HepG2 (cell line): ENCODE data around the gene WNT7B. TPM values are rescaled to one million over a fixed set of nuclear protein-coding genes. Genes with fewer than 3 reads are reported as not detected.

Source experiments
- ATAC-seq: fragments of 200-7000 bp; cut with Tn5 transposase; 3 replicates; pipeline ENCODE4 v1.9.1; 2020; ENCODE audit warnings: mild to moderate bottlenecking, moderate library complexity
- BruUV-seq: library from RNA; stranded (reverse); fragments of 400-500 nt; replicated peaks from 2 replicates; lab custom pipeline; 2021; lab: Mats Ljungman, UMichigan
- CTCF ChIA-PET: fragments of 300-600 bp; formaldehyde crosslinking; extraction: SDS; loops from one replicate; lab custom pipeline; 2021; ENCODE audit warnings: low total read pairs, inconsistent platforms, low intra/inter-chr PET ratio; lab: Yijun Ruan, JAX
- POLR2A ChIA-PET: fragments of 350-600 bp; sonication (Branson Sonifier 250); formaldehyde crosslinking; loops from one replicate; lab custom pipeline; 2020; ENCODE audit warnings: antibody characterized with exemption, inconsistent platforms; lab: Yijun Ruan, JAX
- DNase-seq: peaks from one replicate; pipeline ENCODE4 v3.0.0-alpha.2; 2015; ENCODE audit warnings: low spot score
- FAIRE-seq: peaks from 3 replicates; lab custom pipeline; 2011; peaks lifted over from hg19 to GRCh38; lab: Jason Lieb, UNC
- H2AFZ ChIP-seq: one replicate; pipeline ENCODE4 v1.6.1; 2011; ENCODE audit warnings: low read length, inconsistent platforms
- H3K27ac ChIP-seq: fragments of 300-600 bp; 3 replicates; pipeline ENCODE4 v1.8.0; 2011; ENCODE audit warnings: mixed run types, mild to moderate bottlenecking, mixed read lengths, low read length, inconsistent platforms; ENCODE audit not compliant: insufficient read depth; ENCODE audit errors: extremely low read length
- H3K27me3 ChIP-seq, 2 experiments: fragments of 200-600 bp in 1 of 2; 2 replicates in 1 of 2; 3 replicates in 1 of 2; pipeline versions ENCODE4 v1.6.0 to v1.8.0; 2011; ENCODE audit warnings: low read length in 2 of 2, mild to moderate bottlenecking in 2 of 2, moderate library complexity in 2 of 2, inconsistent platforms in 1 of 2; ENCODE audit not compliant: insufficient read depth in 2 of 2, control insufficient read depth in 1 of 2
- H3K36me3 ChIP-seq, 2 experiments: fragments of 200-600 bp in 1 of 2; replicated peaks in 1 of 2; 2 replicates in 1 of 2; 3 replicates in 1 of 2; pipeline versions ENCODE4 v1.5.1 to v1.8.0; 2011; ENCODE audit warnings: low read length in 2 of 2, inconsistent platforms in 1 of 2; ENCODE audit not compliant: insufficient read depth in 2 of 2, control insufficient read depth in 1 of 2
- H3K4me1 ChIP-seq: 2 replicates; pipeline ENCODE4 v1.5.1; 2012; ENCODE audit warnings: low read length, inconsistent platforms; ENCODE audit not compliant: insufficient read depth
- H3K4me2 ChIP-seq: 2 replicates; pipeline ENCODE4 v1.6.0; 2011; ENCODE audit warnings: low read depth, low read length, inconsistent platforms
- H3K4me3 ChIP-seq, 3 experiments: fragments of 200-600 bp in 1 of 3; sonication (generic), shearing (Covaris generic) in 1 of 3; replicated peaks in 1 of 3; 2 replicates each; pipeline ENCODE4 v1.5.1; 2011 to 2016; ENCODE audit warnings: low read length in 3 of 3, inconsistent platforms in 2 of 3, low read depth in 2 of 3, mild to moderate bottlenecking in 2 of 3, control low read depth in 1 of 3, mixed read lengths in 1 of 3; ENCODE audit not compliant: insufficient read depth in 1 of 3
- H3K79me2 ChIP-seq: one replicate; pipeline ENCODE4 v1.6.1; 2011; ENCODE audit warnings: low read length, inconsistent platforms; ENCODE audit not compliant: insufficient read depth
- H3K9ac ChIP-seq: 2 replicates; pipeline ENCODE4 v1.6.0; 2011; ENCODE audit warnings: mild to moderate bottlenecking, low read depth, low read length, inconsistent platforms; ENCODE audit not compliant: insufficient read depth
- H3K9me3 ChIP-seq: 2 replicates; pipeline ENCODE4 v1.5.1; 2012; ENCODE audit warnings: mild to moderate bottlenecking, low read length
- H4K20me1 ChIP-seq: 2 replicates; pipeline ENCODE4 v1.6.0; 2011; ENCODE audit warnings: inconsistent platforms, mild to moderate bottlenecking, low read length, moderate library complexity; ENCODE audit not compliant: insufficient read depth
- FOSL2 ChIP-seq: sonication (generic); formaldehyde crosslinking; IDR thresholded peaks from 2 replicates; pipeline ENCODE4 v1.4.0; 2020; ENCODE audit warnings: missing genetic modification reagents
- ZNF451 ChIP-seq: sonication (generic); formaldehyde crosslinking; IDR thresholded peaks from 2 replicates; pipeline ENCODE4 v1.5.0; 2020; ENCODE audit warnings: mild to moderate bottlenecking, missing genetic modification reagents
- WGBS: methylation state at CpG from one replicate; pipeline ENCODE4 v1.1.6; 2017; ENCODE audit warnings: low lambda C conversion rate; 5-methylcytosine and 5-hydroxymethylcytosine counted together
- in situ Hi-C: cut with HindIII; loops from 2 replicates; pipeline ENCODE4 v1.10.0; 2017; ENCODE audit warnings: low pct_unique_long_range_greater_than_20kb; ENCODE audit not compliant: extremely low pct_ligation_motif_present
- intact Hi-C: fragments of 100-400 bp; cut with micrococcal nuclease; formaldehyde crosslinking; loops from one replicate; pipeline ENCODE4 v1.10.0; 2022; ENCODE audit not compliant: unreplicated experiment
- polyA plus RNA-seq, 8 experiments: library from polyadenylated mRNA; depleted of rRNA in 3 of 8; stranded (reverse) in 7 of 8; unstranded in 1 of 8; fragments of >200 nt; fragmentation: Illumina TruSeq in 4 of 8; extraction: Trizol in 4 of 8; gene quantifications; 2 replicates each; pipeline versions ENCODE4 v1.2.1 to v1.2.3, GENCODE V29; 2011 to 2016; ENCODE audit warnings: low read depth in 4 of 8, missing spikeins in 1 of 8, mixed read lengths in 1 of 8; ENCODE audit not compliant: insufficient read depth in 1 of 8
- total RNA-seq, 5 experiments: library from RNA; depleted of rRNA; stranded (reverse); fragments of >200 nt; fragmentation: Illumina TruSeq; extraction: Trizol; gene quantifications; 2 replicates each; pipeline ENCODE4 v1.2.3, GENCODE V29; 2016; ENCODE audit warnings: low read depth in 1 of 5
- TF ChIP-seq, protein P1 (sequence below): sonication (generic); formaldehyde crosslinking; IDR thresholded peaks from 2 replicates; pipeline ENCODE4 v1.4.0; 2020; ENCODE audit warnings: missing genetic modification reagents
- TF ChIP-seq, protein P2 (sequence below): sonication (generic); formaldehyde crosslinking; IDR thresholded peaks from 2 replicates; pipeline ENCODE4 v1.5.0; 2020; ENCODE audit warnings: mild to moderate bottlenecking, missing genetic modification reagents, borderline replicate concordance

WNT7B gene
- total and polyA plus RNA-seq, 2 of the 13 experiments (the other 11 are each of a cell fraction or from before 2014, with no cell fraction given) = 0.09 TPM; not detected in 1

DNA sequence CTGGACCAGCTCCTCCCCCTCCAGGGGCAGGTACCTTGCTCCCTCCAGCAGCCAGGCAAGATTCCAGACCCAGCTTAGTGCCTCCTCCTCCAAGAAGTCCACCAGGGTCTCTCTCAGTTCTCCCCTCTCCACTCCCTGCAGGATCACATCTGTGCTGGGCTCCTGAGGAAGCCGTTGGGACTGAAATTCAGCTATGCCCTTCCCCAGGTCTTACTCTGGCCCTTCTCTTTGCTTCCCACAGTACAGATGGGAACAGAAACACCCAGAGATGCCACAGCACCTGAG lies 14.6 kb downstream of the WNT7B start:
- intact Hi-C loops = no loop called here
- no peaks in the 10 kb centered on the region for H3K36me3 ChIP-seq
- ATAC-seq = no peak
- H3K79me2 ChIP-seq = no peaks in the 10 kb centered on the region
- H3K9ac ChIP-seq = no peak overlapping the region
- no peak overlapping the region for H3K4me2 ChIP-seq
- no peak for DNase-seq
- H3K27ac ChIP-seq = no peak overlapping the region
- no peak for FAIRE-seq
- TF ChIP-seq, protein P1, sequence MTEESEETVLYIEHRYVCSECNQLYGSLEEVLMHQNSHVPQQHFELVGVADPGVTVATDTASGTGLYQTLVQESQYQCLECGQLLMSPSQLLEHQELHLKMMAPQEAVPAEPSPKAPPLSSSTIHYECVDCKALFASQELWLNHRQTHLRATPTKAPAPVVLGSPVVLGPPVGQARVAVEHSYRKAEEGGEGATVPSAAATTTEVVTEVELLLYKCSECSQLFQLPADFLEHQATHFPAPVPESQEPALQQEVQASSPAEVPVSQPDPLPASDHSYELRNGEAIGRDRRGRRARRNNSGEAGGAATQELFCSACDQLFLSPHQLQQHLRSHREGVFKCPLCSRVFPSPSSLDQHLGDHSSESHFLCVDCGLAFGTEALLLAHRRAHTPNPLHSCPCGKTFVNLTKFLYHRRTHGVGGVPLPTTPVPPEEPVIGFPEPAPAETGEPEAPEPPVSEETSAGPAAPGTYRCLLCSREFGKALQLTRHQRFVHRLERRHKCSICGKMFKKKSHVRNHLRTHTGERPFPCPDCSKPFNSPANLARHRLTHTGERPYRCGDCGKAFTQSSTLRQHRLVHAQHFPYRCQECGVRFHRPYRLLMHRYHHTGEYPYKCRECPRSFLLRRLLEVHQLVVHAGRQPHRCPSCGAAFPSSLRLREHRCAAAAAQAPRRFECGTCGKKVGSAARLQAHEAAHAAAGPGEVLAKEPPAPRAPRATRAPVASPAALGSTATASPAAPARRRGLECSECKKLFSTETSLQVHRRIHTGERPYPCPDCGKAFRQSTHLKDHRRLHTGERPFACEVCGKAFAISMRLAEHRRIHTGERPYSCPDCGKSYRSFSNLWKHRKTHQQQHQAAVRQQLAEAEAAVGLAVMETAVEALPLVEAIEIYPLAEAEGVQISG = no peak
- no peak for TF ChIP-seq FOSL2
- TF ChIP-seq, protein P2, sequence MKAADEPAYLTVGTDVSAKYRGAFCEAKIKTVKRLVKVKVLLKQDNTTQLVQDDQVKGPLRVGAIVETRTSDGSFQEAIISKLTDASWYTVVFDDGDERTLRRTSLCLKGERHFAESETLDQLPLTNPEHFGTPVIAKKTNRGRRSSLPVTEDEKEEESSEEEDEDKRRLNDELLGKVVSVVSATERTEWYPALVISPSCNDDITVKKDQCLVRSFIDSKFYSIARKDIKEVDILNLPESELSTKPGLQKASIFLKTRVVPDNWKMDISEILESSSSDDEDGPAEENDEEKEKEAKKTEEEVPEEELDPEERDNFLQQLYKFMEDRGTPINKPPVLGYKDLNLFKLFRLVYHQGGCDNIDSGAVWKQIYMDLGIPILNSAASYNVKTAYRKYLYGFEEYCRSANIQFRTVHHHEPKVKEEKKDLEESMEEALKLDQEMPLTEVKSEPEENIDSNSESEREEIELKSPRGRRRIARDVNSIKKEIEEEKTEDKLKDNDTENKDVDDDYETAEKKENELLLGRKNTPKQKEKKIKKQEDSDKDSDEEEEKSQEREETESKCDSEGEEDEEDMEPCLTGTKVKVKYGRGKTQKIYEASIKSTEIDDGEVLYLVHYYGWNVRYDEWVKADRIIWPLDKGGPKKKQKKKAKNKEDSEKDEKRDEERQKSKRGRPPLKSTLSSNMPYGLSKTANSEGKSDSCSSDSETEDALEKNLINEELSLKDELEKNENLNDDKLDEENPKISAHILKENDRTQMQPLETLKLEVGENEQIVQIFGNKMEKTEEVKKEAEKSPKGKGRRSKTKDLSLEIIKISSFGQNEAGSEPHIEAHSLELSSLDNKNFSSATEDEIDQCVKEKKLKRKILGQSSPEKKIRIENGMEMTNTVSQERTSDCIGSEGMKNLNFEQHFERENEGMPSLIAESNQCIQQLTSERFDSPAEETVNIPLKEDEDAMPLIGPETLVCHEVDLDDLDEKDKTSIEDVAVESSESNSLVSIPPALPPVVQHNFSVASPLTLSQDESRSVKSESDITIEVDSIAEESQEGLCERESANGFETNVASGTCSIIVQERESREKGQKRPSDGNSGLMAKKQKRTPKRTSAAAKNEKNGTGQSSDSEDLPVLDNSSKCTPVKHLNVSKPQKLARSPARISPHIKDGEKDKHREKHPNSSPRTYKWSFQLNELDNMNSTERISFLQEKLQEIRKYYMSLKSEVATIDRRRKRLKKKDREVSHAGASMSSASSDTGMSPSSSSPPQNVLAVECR (CRISPR knock-in tag) = no peak
- no peak for TF ChIP-seq ZNF451 (CRISPR knock-in tag)
- TF ChIP-seq, all 625 proteins: peak for 0
- Histone ChIP-seq H3K27me3 (peaks cover 28 to 72% of the 10 kb centered on the region in 2 experiments; a peak in 4 of 5 replicates), H3K9me3 (no peaks in the 10 kb centered on the region), H3K4me3 (no peak overlapping the region), H4K20me1 (no peaks in the 10 kb centered on the region), H3K4me1 (peaks cover 15% of the 10 kb centered on the region), H2AFZ (no peak overlapping the region)
- BruUV-seq = no TSS peak
- POLR2A ChIA-PET = no interaction called here
- CTCF ChIA-PET = no interaction called here
- in situ Hi-C loops = no loop called here
- WGBS = 22% methylated on average over 1 of the region's 1 CpG
